Putamen (tissue), 1 donor: ENCODE results near the gene ETV4.
"Not testable (repeated sequence)": the region's sequence is repeated elsewhere in the genome, so short reads cannot be mapped to it uniquely, and the experiment has no call there.

Experiments used
- DNase-seq: peaks from one replicate; pipeline ENCODE4 v3.0.0-alpha.2; 2016; ENCODE audit warnings: low spot score

ETV4 gene

GRCh38 chr17:43515656-43516055, 30.5 kb downstream of the ETV4 start:
- no peak for DNase-seq

DNA sequence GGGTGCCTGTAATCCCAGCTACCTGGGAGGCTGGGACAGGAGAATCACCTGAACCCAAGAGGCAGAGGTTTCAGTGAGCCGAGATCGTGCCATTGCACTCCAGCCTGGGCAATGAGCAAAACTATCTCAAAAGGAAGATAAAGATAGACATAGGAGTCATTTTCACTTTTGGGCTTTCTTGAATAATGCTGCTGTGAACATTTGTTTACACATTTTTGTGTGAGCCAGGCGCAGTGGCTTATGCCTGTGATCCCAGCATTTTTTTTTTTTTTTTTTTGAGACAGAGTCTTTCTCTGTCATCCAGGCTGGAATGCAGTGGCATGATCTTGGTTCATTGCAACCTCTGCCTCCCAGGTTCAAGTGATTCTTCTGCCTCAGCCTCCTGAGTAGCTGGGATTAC, 34.9 kb downstream of the ETV4 start:
- not testable (repeated sequence) for DNase-seq

DNA sequence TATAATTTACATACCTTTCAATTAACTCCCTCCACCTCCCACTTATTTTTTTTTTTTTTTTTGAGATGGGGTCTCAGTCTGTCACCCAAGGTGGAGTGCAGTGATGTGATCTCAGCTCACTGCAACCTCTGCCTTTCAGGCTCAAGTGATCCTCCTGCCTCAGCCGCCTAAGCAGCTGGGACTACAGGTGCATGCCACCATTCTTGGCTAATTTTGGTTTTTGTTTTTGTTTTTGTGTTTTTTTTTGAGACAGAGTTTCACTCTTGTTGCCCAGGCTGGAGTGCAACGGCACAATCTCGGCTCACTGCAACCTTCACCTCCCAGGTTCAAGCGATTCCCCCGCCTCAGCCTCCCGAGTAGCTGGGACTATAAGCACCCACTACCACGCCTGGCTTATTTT, 36.7 kb downstream of the ETV4 start:
- not testable (repeated sequence) for DNase-seq

GRCh38 chr17:43490621-43491020, 55.5 kb downstream of the ETV4 start:
- no peak for DNase-seq

GRCh38 chr17:43483674-43484551, 62.2 kb downstream of the ETV4 start, which contains the start of gene DHX8:
Gene DHX8 (plus strand): TSS chr17:43483975. CDS start chr17:43484038, 63 bp downstream.
- peak; percentile 99 for DNase-seq

DNA sequence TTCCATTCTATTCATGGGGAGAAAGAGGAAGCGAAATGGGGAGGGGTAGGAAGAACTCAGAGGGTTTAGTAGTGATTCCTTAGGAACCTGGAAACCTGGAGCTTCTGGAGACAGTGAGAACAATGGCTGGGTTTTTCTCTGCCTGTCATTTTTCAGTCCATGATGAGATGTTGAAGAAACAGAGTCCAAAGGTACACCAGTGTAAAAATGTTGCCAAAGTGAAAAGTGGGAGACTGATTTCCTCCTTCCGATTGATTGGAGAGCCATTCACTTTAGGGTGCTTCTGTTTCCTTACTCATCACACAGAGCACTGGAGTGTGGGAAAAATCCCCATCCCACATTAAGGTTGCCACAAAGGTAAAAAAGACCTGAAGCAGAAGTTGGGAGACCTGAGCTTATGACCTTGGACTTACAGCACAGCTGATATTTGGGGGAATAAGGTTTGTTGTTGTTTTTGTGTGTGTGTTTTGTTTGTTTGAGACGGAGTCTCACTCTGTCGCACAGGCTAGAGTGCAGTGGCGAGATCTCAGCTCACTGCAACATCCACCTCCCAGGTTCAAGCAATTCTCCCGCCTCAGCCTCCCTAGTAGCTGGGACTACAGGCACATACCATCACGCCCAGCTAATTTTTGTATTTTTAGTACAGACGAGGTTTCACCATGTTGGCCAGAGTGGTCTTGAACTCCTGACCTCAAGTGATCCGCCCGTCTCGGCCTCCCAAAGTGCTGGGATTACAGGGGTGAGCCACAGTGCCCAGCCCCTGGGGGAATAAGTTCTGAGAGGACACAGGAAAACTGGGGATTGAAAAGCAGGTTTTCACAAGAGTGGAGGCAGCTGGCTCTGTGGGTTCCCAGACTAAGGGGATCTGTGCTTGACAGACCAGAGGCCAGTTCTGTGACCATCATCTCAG, 63.8 kb downstream of the ETV4 start:
- no peak for DNase-seq

DNA sequence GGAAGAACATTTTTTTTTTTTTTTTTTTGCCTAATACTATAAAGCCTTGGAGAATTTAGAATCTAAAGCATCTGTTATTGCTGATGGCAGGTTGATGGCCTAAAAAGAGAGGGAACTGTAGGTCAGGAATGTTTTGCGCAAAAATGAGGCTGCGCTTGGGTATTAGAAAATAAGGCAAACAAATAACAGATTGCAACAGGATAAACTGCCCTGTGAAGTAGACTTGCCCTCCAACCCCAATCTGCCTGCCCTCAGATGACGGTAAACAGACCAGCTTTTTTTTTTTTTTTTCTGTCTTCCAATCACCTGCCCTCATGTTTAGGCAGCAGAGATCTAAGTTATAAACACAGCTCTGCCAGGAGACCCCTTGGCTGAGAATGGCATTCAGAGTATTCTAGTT, 66.2 kb downstream of the ETV4 start:
- no peak for DNase-seq
